GM19351 (cell line): ENCODE measurements around the gene INSIG2.

Experiments
- ATAC-seq: cut with Tn5 transposase; IDR thresholded peaks from one replicate; pipeline ENCODE4 v1.9.1; 2021; ENCODE audit warnings: mild to moderate bottlenecking, moderate library complexity; ENCODE audit not compliant: unreplicated experiment

Gene INSIG2

GRCh38 chr2:118097657-118098056 lies 9.4 kb downstream of the INSIG2 start:
- ATAC-seq = no peak

DNA sequence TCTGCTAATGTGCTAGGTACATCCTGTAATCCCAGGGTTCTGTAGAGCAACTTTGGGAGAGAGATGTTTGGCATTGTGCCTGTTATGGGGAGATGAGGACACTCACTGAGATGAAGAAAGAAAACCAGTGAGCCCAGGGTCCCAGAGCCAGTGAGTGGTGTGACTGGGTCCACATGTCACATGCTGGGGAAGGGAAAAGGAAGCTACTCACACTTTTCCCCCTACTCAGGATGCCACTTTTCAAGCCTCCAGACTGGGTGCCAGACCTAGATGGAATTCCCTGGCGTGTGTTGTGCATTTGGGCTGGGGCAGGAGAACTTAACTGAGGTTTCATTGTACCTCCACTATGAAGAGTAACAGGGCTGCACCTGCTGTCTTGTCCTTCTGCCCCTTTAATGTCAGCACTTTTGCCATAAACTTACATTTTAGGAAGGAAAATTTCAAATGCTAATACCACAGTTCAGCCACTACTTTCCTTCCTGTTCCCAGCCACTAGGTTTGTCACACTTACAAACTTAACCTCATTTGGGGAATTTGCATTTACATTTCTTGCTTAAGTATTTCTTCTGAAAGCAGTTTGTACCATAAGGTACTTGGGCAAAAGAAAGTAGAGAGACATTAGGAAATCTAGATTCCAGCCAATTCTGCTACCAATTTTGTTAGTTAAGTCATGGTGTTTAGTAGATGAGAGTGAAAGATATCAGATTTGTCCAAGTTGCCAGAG lies 10.2 kb downstream of the INSIG2 start:
- no peak for ATAC-seq

GRCh38 chr2:118102433-118103082 lies 14.3 kb downstream of the INSIG2 start:
- ATAC-seq = no peak

GRCh38 chr2:118103951-118104940 lies 16.0 kb downstream of the INSIG2 start:
- ATAC-seq = peak; percentile 99

DNA sequence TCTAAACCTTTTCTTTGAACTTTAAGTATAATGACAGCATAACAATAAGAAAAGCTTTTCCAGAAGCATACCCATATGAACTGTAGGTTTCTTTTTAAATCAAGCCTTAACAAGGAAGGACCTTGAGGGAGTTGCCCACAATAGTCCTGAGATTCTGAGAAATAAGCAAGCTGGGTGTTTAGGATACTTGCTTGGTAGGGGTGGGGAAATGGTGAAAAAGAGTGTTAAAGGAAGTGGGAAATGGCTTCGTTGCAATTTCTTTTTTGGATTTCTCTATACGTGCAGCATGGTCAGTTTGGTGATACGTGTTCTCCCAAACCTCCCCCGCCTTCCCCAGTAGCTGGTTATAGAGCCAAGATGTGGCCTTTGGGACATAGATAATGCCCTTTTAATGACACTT lies 17.2 kb downstream of the INSIG2 start:
- ATAC-seq = no peak

GRCh38 chr2:118106926-118107325 lies 18.7 kb downstream of the INSIG2 start:
- no peak for ATAC-seq

- ATAC-seq = no peak
Observed at GRCh38 chr2:118110310-118110709, 22.0 kb downstream of the INSIG2 start.

- ATAC-seq = no peak
Observed at GRCh38 chr2:118110991-118111390, 22.7 kb downstream of the INSIG2 start.

DNA sequence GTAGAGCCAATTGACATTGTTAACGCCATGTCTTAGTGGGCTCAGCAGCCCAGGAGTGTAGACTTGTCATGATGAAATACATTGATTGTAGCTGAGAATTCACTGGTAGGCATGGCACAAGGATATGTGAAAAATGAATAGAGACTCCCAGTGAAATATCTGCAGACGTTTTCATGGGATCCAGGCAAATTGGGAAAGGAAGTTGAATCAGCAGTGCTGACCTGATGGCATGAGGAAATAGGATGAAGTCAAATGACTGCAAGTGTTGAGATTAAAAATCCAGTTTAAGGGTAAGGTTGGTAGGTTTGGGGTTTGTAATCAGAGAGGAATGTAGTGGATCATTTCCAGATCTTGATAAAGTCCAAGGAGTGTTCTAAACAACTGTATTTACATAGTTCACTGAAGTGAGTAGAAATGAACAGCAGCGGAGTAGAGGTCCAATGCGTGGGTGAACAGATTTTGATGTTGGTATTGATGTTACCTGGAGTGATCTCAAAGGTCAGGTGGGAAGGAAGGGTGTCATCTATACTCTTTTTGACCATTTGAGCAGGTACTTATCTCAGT lies 24.6 kb downstream of the INSIG2 start:
- ATAC-seq = no peak

DNA sequence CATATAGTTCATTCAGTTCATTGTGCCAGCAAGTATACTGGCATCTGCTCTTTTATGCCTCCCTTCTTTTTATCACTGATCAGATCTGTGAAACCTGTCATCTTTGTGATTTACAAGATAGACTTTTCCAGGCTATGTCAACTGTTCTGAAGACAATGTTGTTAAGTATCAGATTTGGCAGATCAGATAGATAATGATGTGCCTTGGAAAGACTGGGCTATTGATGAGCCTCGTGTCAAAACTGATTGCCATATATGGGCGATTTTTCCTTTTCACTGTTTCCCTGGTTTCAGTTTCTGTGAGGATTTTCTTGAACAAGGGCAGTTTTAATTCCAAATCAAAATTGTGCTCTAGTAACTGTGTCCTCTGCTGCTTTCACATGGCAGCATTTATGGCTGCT lies 26.6 kb downstream of the INSIG2 start:
- no peak for ATAC-seq

DNA sequence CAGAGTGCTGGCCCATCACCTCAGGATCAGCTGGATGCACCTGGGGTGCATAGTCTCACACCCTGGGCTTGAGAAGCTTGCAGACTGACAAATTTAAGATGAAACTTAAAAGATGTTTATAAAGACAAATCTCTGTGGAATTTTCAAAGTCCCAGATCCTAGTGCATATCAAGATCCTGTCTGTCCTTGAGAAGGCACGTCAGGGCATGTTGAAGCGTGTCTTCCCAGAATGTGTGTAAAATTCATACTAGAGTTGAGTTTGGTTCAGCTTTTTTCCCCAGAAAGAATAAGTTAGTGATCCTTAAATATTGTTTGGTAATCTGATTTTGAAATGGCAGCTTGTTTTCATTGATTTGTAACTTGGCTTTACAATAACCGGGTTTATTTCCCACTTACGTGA lies 27.5 kb downstream of the INSIG2 start:
- no peak for ATAC-seq

- no peak for ATAC-seq
Observed at GRCh38 chr2:118118479-118118878, 30.2 kb downstream of the INSIG2 start.

DNA sequence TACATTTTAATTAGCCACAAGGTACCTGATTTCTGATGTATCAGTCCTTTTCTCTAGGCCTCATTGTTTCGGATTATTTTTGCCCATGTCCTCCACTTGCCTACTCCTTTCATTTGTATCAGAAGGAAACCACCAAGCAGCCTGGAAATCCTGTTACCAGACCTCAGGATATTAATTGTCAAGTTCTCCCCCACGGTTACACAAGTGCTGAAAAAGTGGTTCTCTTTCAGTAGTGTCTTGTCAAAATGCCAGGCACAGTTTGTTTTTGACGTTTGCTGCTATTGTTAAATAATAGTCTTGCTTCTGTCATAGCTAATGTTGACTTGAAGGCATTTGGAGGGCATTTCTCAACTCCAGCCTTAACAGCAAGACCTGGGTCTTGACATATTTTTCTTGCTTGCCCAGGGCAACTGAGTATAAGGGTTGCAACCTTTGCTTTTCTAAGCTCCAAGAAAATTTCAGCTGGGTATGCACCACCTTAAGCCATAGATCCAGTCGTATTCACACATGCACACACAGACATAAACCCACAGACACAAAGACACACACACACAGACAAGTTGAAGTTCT lies 31.0 kb downstream of the INSIG2 start:
- ATAC-seq = no peak

DNA sequence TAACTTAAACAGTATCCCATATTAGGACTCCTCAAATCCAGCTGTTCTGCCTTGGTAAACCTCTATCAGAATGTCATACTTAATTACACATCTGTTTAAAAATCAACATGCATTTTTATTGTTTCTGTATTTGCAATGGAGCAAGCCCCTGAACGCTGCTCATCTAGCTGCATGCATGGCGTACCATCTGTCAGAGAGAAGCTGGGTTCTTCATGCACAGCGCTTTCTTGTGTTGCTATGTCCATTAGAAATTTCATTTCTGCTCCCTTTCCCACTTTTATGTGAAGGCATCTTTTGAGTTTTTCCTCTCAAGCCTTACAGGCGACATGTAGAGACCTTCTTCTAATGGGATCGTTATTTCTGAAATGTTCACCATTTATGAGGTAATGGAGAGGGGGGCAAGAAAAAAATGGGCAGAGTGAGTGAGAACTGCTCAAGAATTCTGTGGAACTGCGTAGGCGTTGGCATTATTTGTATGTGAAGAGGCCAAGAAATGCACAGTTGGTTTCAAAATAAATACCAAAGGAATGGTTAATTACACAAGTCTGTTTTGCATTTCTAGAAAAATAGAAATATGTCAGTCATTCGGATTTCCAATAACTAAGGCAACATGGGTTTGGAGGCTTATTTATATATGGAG lies 31.6 kb downstream of the INSIG2 start:
- ATAC-seq = no peak

GRCh38 chr2:118120401-118120780 lies 32.1 kb downstream of the INSIG2 start:
- no peak for ATAC-seq

DNA sequence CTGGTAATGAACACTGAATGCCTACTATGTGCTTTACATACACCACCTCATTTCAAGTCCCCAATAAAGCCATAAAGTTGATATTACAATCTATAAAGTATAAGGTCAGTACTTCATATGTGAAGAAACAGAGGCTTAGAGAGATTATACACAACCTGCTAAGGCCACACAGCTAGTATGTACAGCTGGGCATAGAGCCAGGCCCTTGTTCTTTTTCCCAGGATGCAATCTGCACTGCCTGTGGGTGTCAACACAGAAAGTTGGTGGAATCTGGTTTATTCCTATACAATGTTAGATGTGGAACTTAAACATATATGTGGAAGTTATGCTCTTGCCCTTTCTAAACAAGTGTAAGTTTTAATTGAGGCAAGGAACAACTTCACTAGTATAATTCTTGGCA lies 32.8 kb downstream of the INSIG2 start:
- no peak for ATAC-seq

DNA sequence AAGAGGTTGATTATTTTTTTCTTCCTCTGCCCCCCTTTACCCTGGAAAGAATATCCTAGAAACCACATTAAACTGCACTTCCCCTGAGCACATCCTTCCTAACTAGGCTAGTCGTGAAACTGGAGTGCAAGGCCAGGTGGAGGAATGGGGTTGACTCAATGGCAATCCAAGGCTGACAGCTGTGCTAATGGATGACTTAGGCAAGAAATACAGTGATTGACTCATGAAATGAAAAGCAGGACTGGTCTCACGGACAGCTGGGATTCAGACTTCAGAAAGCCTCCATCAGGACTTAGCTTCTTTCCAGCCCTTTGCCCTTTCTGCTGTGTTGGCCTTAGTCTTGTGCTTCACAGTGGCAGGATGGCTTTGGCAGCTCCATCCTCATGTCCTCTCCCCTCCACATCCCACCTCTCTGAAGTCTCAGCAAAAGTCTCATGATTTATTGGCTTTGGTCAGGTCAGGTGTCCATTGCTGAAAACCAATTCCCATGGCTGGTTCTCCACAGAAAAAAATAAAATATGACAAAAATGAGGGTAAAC lies 33.8 kb downstream of the INSIG2 start:
- no peak for ATAC-seq

GRCh38 chr2:118122594-118123281 lies 34.5 kb downstream of the INSIG2 start:
- ATAC-seq = peak; percentile 84

DNA sequence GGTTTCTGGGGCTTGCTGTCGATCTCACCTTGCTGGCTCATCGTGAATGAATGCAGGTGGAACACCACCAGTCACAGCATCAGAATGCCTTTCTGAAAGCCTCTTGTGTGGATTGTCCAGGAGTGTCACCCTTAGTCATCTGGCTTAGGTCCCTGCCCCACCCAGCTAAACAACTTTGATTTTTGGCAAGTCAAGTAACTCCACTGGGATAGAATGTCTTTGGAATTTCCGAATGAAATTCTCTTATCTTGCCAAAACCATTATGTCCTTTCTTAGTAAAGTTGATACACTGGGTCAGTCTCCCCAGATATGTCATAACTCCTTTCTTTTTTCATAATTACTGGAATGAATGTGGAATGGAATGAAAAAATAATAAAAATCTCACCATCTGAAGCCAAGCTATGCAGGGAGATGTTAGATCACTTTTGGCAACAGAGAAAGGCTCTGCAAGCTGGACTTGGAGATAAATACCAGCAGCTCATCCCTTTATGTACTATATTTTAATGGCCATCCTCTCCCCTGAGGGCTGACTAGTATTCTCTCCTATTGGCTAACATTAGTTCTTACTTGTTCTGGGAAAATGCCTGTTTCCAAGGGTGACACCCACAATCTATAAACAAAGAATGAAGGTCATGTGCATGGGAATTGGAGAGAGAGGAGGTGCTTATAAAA lies 35.4 kb downstream of the INSIG2 start:
- no peak for ATAC-seq
